ENCODE data around the gene TET3. TPM values are rescaled to one million over a fixed set of nuclear protein-coding genes. Genes with fewer than 3 reads are reported as not detected.

Gene TET3
- total RNA-seq, 1 donor from 2014 or later = 2.3 TPM

- H3K4me3 ChIP-seq = no peak overlapping the region
- no peaks in the 10 kb centered on the region for H3K9me3 ChIP-seq (replicated peaks)
- no peaks in the 10 kb centered on the region for H3K27me3 ChIP-seq (ENCODE audit: low read depth)
- peaks cover 16% of the 10 kb centered on the region for H3K4me1 ChIP-seq
- H3K36me3 ChIP-seq = no peaks in the 10 kb centered on the region
- TF ChIP-seq CTCF (IDR thresholded peaks at IDR 0.05; ENCODE audit: borderline replicate concordance) = no peak
- intact Hi-C loops (cut with micrococcal nuclease) = no loop called here
- DNase-seq = no peak
- H3K27ac ChIP-seq (replicated peaks) = no peak overlapping the region
Measured at GRCh38 chr2:73995810-73996209, 11.1 kb downstream of the TET3 start.

- no peaks in the 10 kb centered on the region for H3K9me3 ChIP-seq (replicated peaks)
- no peak for TF ChIP-seq CTCF (IDR thresholded peaks at IDR 0.05; ENCODE audit: borderline replicate concordance)
- H3K27ac ChIP-seq (replicated peaks) = no peak overlapping the region
- H3K36me3 ChIP-seq = no peaks in the 10 kb centered on the region
- intact Hi-C loops (cut with micrococcal nuclease) = no loop called here
- H3K27me3 ChIP-seq (ENCODE audit: low read depth) = no peaks in the 10 kb centered on the region
- DNase-seq = no peak
- H3K4me1 ChIP-seq = peaks cover 34% of the 10 kb centered on the region
- no peak overlapping the region for H3K4me3 ChIP-seq
Measured at GRCh38 chr2:73997813-73998212, 13.1 kb downstream of the TET3 start.

GRCh38 chr2:73998451-73998850 is 13.7 kb downstream of the TET3 start:
- intact Hi-C loops (cut with micrococcal nuclease) = no loop called here
- Histone ChIP-seq H3K36me3 (no peaks in the 10 kb centered on the region), H3K27ac (replicated peaks) (no peak overlapping the region), H3K27me3 (ENCODE audit: low read depth) (no peaks in the 10 kb centered on the region), H3K9me3 (replicated peaks) (no peaks in the 10 kb centered on the region), H3K4me1 (peaks cover 37% of the 10 kb centered on the region), H3K4me3 (no peak overlapping the region)
- no peak for TF ChIP-seq CTCF (IDR thresholded peaks at IDR 0.05; ENCODE audit: borderline replicate concordance)
- DNase-seq = no peak

GRCh38 chr2:73998933-73999332 is 14.2 kb downstream of the TET3 start:
- intact Hi-C loops (cut with micrococcal nuclease) = no loop called here
- Histone ChIP-seq H3K9me3 (replicated peaks) (no peaks in the 10 kb centered on the region), H3K36me3 (no peaks in the 10 kb centered on the region), H3K4me1 (peaks cover 42% of the 10 kb centered on the region), H3K27me3 (ENCODE audit: low read depth) (no peaks in the 10 kb centered on the region), H3K27ac (replicated peaks) (no peak overlapping the region), H3K4me3 (no peak overlapping the region)
- DNase-seq = no peak
- no peak for TF ChIP-seq CTCF (IDR thresholded peaks at IDR 0.05; ENCODE audit: borderline replicate concordance)

GRCh38 chr2:73999881-74000597 is 15.3 kb downstream of the TET3 start:
- no peak overlapping the region for H3K4me3 ChIP-seq
- DNase-seq = no peak
- no peaks in the 10 kb centered on the region for H3K36me3 ChIP-seq
- no peak overlapping the region for H3K27ac ChIP-seq (replicated peaks)
- no peaks in the 10 kb centered on the region for H3K27me3 ChIP-seq (ENCODE audit: low read depth)
- H3K9me3 ChIP-seq (replicated peaks) = no peaks in the 10 kb centered on the region
- peaks cover 52% of the 10 kb centered on the region for H3K4me1 ChIP-seq
- intact Hi-C loops (cut with micrococcal nuclease) = no loop called here
- no peak for TF ChIP-seq CTCF (IDR thresholded peaks at IDR 0.05; ENCODE audit: borderline replicate concordance)

Data from left ventricle myocardium inferior (tissue), 1 donor.